GM12872 (cell line): ENCODE results near the gene ANO4.

Experiments used
- TF ChIP-seq, protein P1 (sequence below): IDR thresholded peaks from 3 replicates; pipeline ENCODE4 v1.5.1; 2011; ENCODE audit warnings: low read depth, mild to moderate bottlenecking, low read length, moderate library complexity; ENCODE audit not compliant: insufficient read depth

ANO4 gene

GRCh38 chr12:100970894-100971293 lies 176.3 kb downstream of the ANO4 start:
- TF ChIP-seq, protein P1, sequence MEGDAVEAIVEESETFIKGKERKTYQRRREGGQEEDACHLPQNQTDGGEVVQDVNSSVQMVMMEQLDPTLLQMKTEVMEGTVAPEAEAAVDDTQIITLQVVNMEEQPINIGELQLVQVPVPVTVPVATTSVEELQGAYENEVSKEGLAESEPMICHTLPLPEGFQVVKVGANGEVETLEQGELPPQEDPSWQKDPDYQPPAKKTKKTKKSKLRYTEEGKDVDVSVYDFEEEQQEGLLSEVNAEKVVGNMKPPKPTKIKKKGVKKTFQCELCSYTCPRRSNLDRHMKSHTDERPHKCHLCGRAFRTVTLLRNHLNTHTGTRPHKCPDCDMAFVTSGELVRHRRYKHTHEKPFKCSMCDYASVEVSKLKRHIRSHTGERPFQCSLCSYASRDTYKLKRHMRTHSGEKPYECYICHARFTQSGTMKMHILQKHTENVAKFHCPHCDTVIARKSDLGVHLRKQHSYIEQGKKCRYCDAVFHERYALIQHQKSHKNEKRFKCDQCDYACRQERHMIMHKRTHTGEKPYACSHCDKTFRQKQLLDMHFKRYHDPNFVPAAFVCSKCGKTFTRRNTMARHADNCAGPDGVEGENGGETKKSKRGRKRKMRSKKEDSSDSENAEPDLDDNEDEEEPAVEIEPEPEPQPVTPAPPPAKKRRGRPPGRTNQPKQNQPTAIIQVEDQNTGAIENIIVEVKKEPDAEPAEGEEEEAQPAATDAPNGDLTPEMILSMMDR: no peak

DNA sequence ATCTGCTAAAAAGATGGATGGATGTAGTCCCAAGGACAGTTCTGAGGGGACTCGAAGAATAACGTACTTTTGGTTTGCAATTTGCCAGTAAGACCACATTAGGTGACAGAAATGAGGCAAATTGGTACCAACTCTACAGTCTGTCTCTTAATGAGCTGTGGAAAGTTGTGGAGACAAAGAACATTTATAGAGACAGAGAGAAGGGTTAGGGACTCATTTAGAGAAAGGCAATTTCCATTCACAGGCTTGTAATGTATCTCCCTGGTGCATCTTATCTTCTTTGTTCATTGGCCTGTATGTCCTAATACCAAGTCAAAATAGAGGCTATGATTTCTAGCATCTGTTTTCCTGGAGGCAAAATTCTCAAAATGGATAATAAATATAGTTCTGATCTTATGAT lies 177.5 kb downstream of the ANO4 start:
- TF ChIP-seq, protein P1: no peak

- TF ChIP-seq, protein P1: no peak
These were observed 179.8 kb downstream of the ANO4 start for GRCh38 chr12:100974341-100974740.

DNA sequence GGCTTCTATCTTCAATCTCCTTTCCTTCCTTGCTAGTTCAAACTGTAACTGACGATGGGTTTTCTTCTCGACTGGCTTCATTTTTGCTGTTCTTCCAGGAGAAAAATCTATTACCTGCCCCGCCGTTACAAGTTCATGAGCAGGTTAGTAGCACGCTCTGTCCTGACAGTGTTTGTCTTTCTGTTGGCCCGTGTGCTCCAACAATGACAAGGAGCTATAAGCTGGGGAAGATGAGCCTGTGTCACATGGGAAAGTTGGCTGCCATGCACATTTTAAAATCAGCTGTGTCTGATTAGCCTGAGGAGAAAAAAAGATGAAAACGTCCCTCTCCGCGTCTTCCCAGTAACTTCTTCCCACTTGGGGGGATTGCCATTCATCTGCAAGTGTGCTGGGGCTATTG lies 180.2 kb downstream of the ANO4 start:
- TF ChIP-seq, protein P1: no peak

DNA sequence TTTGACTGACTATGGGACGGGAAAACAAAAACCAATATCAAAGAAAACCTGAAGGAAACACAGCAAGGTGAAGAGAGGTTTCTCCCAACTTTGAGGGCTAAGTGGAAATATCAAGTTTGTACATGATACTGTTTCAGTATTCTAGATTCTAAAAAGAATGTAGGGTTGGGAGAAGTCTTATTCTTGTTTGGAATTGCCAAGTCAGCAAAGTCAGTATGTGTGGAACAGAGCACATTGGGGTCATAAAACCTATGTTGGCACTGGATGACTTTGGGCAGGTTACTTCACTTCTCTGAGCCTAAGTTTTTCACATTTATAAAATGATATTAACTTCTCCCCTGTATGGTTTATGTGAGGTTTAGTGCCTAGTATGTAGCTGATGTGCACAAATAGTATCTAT lies 182.2 kb downstream of the ANO4 start:
- TF ChIP-seq, protein P1: no peak

DNA sequence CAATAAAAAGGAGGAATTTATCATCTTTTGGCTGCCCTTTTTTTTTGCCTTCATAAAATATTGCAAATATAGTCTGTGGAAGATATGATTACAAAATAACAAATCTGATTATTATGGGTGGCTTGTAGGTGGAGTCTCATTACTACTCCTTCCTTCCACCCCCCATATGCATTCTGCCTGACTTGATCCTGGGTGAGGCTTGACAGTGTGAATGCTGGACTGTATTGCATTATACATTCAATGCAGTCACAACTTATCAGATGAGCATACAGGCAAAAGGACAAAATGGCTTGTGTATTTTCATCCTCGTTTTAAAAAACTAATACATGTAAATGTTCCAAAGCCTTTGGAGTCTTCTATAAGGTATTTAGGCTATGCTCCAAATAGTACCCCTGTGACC lies 186.3 kb downstream of the ANO4 start:
- TF ChIP-seq, protein P1: no peak

DNA sequence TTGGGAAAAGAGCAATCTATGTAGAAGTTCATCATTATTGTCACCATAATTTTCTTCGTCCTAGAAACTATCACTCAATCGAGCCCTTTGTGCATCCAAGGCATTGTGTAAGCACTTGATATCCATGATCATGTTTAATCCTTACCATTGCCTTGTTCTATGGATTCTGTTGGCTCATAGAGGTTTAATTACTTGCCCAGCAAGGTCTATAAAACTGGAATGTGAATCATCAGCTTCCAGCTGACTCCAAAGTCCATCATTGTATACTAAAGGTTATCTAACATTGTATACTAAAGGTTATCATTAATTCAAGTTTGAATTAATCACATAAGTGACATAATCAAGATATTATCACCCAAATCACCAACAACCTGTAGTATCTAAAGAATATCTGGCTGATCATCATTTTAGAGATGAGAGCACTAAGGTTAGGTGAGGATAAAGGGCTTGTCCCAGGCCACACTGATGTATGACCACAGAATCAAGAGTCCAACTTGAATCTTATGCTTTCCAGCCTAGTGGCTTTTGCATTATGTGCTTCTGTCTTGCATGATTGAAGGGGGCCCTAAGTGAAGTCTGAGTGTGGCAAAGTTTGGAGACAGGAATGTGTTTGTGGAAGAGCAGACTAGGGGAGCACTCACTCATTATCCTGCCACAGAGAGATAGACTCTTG lies 188.1 kb downstream of the ANO4 start:
- TF ChIP-seq, protein P1: no peak
